CD4-positive, alpha-beta memory T cell (primary cell): ENCODE data around the gene FKBP5. TPM values are rescaled to one million over a fixed set of nuclear protein-coding genes. Genes with fewer than 3 reads are reported as not detected.
A peak's percentile ranks its signal among the peaks of the same experiment; 100 is the strongest.

Experiments used
- CTCF ChIA-PET: fragments of 350-600 bp; sonication (Branson Sonifier 250); formaldehyde crosslinking; loops from one replicate; lab custom pipeline; 2021; ENCODE audit warnings: inconsistent platforms; ENCODE audit not compliant: partially characterized antibody; lab: Charles Lee
- POLR2A ChIA-PET: fragments of 350-600 bp; sonication (Branson Sonifier 250); formaldehyde crosslinking; loops from one replicate; lab custom pipeline; 2021; ENCODE audit not compliant: partially characterized antibody; lab: Charles Lee
- DNase-seq, 5 donors: peaks; one replicate each; pipeline versions ENCODE4 v3.0.0 to v3.0.0-alpha.2; 2020 to 2022; ENCODE audit warnings: mixed read lengths in 1 of 5
- H3K27ac ChIP-seq: one replicate; pipeline ENCODE4 v1.7.0; 2013; ENCODE audit warnings: low read depth, low read length
- H3K27me3 ChIP-seq: 2 replicates; pipeline ENCODE4 v1.7.0; 2013; ENCODE audit warnings: mild to moderate bottlenecking, low read length, moderate library complexity; ENCODE audit not compliant: insufficient read depth
- H3K36me3 ChIP-seq: 2 replicates; pipeline ENCODE4 v1.7.0; 2013; ENCODE audit warnings: mild to moderate bottlenecking, low read length, moderate library complexity; ENCODE audit not compliant: insufficient read depth
- H3K4me1 ChIP-seq: 2 replicates; pipeline ENCODE4 v1.7.0; 2013; ENCODE audit warnings: mild to moderate bottlenecking, low read length, moderate library complexity; ENCODE audit not compliant: insufficient read depth
- H3K4me3 ChIP-seq, 2 donors: one replicate each; pipeline ENCODE4 v1.7.0; 2013; ENCODE audit warnings: low read length in 2 of 2, mild to moderate bottlenecking in 1 of 2
- H3K9me3 ChIP-seq, 2 donors: one replicate each; pipeline ENCODE4 v1.7.0; 2013; ENCODE audit warnings: low read length in 2 of 2, control low read depth in 1 of 2; ENCODE audit not compliant: control insufficient read depth in 1 of 2
- H3K27ac Mint-ChIP-seq, 7 donors: one replicate each; pipeline ENCODE4 v1.8.0; 2020 to 2021; ENCODE audit warnings: mixed read lengths in 7 of 7, mild to moderate bottlenecking in 6 of 7, inconsistent platforms in 3 of 7, moderate library complexity in 3 of 7
- H3K27me3 Mint-ChIP-seq, 2 donors: one replicate each; pipeline ENCODE4 v1.8.0; 2020 to 2021; ENCODE audit warnings: mixed read lengths in 2 of 2
- H3K36me3 Mint-ChIP-seq, 2 donors: one replicate each; pipeline ENCODE4 v1.8.0; 2020 to 2021; ENCODE audit warnings: mixed read lengths in 2 of 2, inconsistent platforms in 1 of 2, mild to moderate bottlenecking in 1 of 2
- H3K4me1 Mint-ChIP-seq, 4 donors: one replicate each; pipeline ENCODE4 v1.8.0; 2020 to 2021; ENCODE audit warnings: mixed read lengths in 4 of 4, mild to moderate bottlenecking in 1 of 4
- H3K4me3 Mint-ChIP-seq, 8 donors: one replicate each; pipeline ENCODE4 v1.8.0; 2020 to 2021; ENCODE audit warnings: mixed read lengths in 8 of 8, mild to moderate bottlenecking in 7 of 8, moderate library complexity in 6 of 8, inconsistent platforms in 3 of 8
- H3K9me3 Mint-ChIP-seq, 8 donors: one replicate each; pipeline ENCODE4 v1.8.0; 2020 to 2021; ENCODE audit warnings: mixed read lengths in 8 of 8, mild to moderate bottlenecking in 5 of 8, inconsistent platforms in 3 of 8, moderate library complexity in 1 of 8
- intact Hi-C: fragments of 100-400 bp; cut with micrococcal nuclease; formaldehyde crosslinking; loops from one replicate; pipeline ENCODE4 v1.15.1; 2023
- polyA plus RNA-seq, 2 donors: library from polyadenylated mRNA; unstranded; fragments of 300-500 nt; fragmentation: Illumina TruSeq; gene quantifications; one replicate each; pipeline ENCODE4 v1.2.3, GENCODE V29; 2021
- total RNA-seq, 2 experiments: library from RNA; stranded (reverse); gene quantifications; one replicate each; pipeline ENCODE4 v1.2.3, GENCODE V29; 2021

FKBP5 gene
- total and polyA plus RNA-seq, 4 experiments from 2014 or later, result 72.9 to 233 (median 84.2) TPM

DNA sequence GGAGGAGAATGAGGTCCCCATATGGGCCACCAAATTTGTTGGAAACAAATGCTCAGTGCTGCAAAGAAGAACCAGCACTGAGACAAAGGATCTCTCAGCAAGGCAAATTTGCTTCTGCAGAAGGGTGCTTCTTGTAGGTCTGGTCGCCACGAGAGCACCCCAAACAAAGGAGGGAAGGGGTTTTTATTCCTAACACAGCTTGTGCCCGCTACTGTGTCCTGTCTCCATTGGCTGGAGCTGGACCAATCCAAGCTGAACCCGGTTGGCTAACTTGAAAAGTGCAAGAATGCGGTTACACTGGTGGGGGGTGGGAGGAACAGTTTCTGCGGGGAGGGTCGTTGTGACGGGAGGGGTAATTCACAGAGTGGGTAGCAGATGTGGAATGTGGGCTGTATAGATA lies 121.9 kb downstream of the FKBP5 start:
- peak overlapping the region in 1 of 7 donors; percentile 68 for H3K27ac Mint-ChIP-seq
- H3K4me1 Mint-ChIP-seq, result peaks cover 0 to 8% (median 4%) of the 10 kb centered on the region in 4 donors
- H3K36me3 ChIP-seq, result no peaks in the 10 kb centered on the region
- DNase-seq, result no peak
- no peaks in the 10 kb centered on the region for H3K27me3 ChIP-seq
- intact Hi-C loops, result no loop called here
- no peak overlapping the region for H3K27ac ChIP-seq
- peaks cover 0 to 8% (median 0%) of the 10 kb centered on the region in 8 donors for H3K9me3 Mint-ChIP-seq
- H3K4me3 ChIP-seq, result no peak overlapping the region
- H3K27me3 Mint-ChIP-seq, result peaks cover 3 to 4% of the 10 kb centered on the region in 2 donors
- no peaks in the 10 kb centered on the region for H3K9me3 ChIP-seq
- H3K4me1 ChIP-seq, result no peaks in the 10 kb centered on the region
- ChIA-PET CTCF (interaction anchor here (1.2 to 4.1 kb wide), 2 partner anchors 24 to 56 kb away, joined by 3 to 30 read pairs; no protein-coding TSS in a partner anchor), POLR2A (no interaction called here)
- no peak overlapping the region for H3K4me3 Mint-ChIP-seq
- H3K36me3 Mint-ChIP-seq, result peaks cover 0 to 5% of the 10 kb centered on the region in 2 donors

DNA sequence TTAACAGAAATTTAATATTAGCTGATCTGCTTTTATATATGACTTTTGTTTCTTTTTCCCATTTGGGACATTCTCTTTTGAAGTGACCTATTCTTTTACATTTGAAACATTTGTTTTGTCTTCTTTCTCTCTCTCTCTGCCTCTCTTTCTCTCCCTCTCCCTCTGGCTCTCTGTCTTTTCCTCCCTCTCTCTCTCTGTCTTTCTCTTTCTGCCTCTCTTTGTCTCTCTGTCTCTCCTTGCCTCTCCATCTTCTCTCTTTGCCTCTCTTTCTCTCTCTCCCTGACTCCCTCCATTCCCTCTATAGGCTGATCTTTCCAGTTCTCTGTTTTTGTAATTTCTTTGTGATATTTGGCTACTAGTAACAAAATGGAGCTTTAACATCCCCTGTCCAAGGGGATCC lies 124.0 kb downstream of the FKBP5 start:
- H3K36me3 ChIP-seq, result no peaks in the 10 kb centered on the region
- intact Hi-C loops, result no loop called here

DNA sequence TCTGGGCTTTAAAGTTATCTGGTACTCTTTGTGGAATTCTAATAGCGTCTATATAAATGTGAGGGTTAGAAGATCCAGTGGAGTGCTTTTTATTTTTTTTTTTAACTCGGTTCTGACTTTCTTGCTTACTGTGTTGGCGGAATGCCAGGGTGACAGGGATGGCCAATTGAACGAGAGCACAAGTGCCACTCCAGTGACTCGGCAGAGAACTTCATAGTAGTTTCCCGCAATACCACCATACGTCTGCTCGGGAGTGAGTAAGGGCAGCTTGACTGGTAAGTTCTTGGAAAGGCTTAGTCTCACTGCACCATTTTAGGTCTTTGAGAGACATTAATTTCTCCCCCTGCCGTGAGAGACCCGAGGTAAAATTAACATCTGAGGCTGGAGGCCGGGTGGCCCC lies 126.7 kb downstream of the FKBP5 start:
- Mint-ChIP-seq H3K27ac (no peak overlapping the region), H3K4me1 (peaks cover 0 to 8% (median 2%) of the 10 kb centered on the region in 4 donors), H3K4me3 (no peak overlapping the region), H3K36me3 (no peaks in the 10 kb centered on the region), H3K9me3 (peaks cover 0 to 8% (median 0%) of the 10 kb centered on the region in 8 donors), H3K27me3 (peaks cover 3 to 4% of the 10 kb centered on the region in 2 donors)
- no peaks in the 10 kb centered on the region for H3K4me1 ChIP-seq
- CTCF ChIA-PET, result interaction anchor here (0.6 to 2.1 kb wide), 4 partner anchors 10 to 175 kb away, joined by 3 to 8 read pairs (median 6); partner anchors contain the start of gene ARMC12
- intact Hi-C loops, result no loop called here
- no peak overlapping the region for H3K27ac ChIP-seq
- H3K36me3 ChIP-seq, result no peaks in the 10 kb centered on the region
- no peaks in the 10 kb centered on the region for H3K9me3 ChIP-seq
- no peaks in the 10 kb centered on the region for H3K27me3 ChIP-seq
- H3K4me3 ChIP-seq, result no peak overlapping the region
- DNase-seq, result no peak
- POLR2A ChIA-PET, result no interaction called here

More for the DNA sequence above, 124.0 kb downstream of the FKBP5 start:
- Mint-ChIP-seq H3K4me1 (peaks cover 0 to 8% (median 4%) of the 10 kb centered on the region in 4 donors), H3K27me3 (peaks cover 3 to 4% of the 10 kb centered on the region in 2 donors), H3K27ac (peak overlapping the region in 2 of 7 donors; percentile 63 to 86), H3K36me3 (no peaks in the 10 kb centered on the region), H3K4me3 (peak overlapping the region in 1 of 8 donors; percentile 42), H3K9me3 (peaks cover 0 to 8% (median 0%) of the 10 kb centered on the region in 8 donors)
- no peak for DNase-seq
- no peaks in the 10 kb centered on the region for H3K27me3 ChIP-seq
- no peak overlapping the region for H3K4me3 ChIP-seq
- CTCF ChIA-PET, result no interaction called here
- no peaks in the 10 kb centered on the region for H3K9me3 ChIP-seq
- H3K27ac ChIP-seq, result no peak overlapping the region
- no peaks in the 10 kb centered on the region for H3K4me1 ChIP-seq
- POLR2A ChIA-PET, result interaction anchor here (1.4 kb wide), 1 partner anchor 10 kb away, joined by 5 read pairs; no protein-coding TSS in a partner anchor

DNA sequence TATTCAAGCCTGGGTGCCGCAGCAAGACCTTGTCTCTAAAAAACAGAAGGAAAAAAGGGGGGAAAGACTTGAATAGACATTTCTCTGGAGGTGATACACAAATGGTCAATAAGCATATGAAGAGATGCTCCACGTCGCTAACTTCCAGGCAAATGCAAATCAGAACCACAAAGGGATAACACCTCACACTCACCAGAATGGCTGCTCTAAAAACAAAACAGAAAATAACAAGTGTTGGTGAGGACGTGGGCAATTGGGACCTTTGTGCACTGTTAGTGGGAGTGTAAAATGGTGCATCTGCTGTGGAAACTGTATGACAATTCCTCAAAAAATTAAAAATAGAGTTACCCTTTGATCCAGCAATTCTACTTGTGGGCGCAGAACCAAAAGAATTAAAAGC lies 127.6 kb downstream of the FKBP5 start:
- Mint-ChIP-seq H3K27me3 (peaks cover 3 to 4% of the 10 kb centered on the region in 2 donors), H3K36me3 (no peaks in the 10 kb centered on the region), H3K27ac (no peak overlapping the region), H3K4me3 (no peak overlapping the region), H3K9me3 (peaks cover 0 to 7% (median 0%) of the 10 kb centered on the region in 8 donors), H3K4me1 (no peaks in the 10 kb centered on the region)
- H3K4me3 ChIP-seq, result no peak overlapping the region
- POLR2A ChIA-PET, result no interaction called here
- H3K27ac ChIP-seq, result no peak overlapping the region
- no peaks in the 10 kb centered on the region for H3K9me3 ChIP-seq
- no peaks in the 10 kb centered on the region for H3K27me3 ChIP-seq
- DNase-seq, result no peak
- H3K4me1 ChIP-seq, result no peaks in the 10 kb centered on the region
- H3K36me3 ChIP-seq, result no peaks in the 10 kb centered on the region
- intact Hi-C loops, result no loop called here
- CTCF ChIA-PET, result interaction anchor here (0.5 to 2.0 kb wide), 5 partner anchors 9 to 220 kb away, joined by 3 to 8 read pairs (median 4); partner anchors contain the start of gene ARMC12

DNA sequence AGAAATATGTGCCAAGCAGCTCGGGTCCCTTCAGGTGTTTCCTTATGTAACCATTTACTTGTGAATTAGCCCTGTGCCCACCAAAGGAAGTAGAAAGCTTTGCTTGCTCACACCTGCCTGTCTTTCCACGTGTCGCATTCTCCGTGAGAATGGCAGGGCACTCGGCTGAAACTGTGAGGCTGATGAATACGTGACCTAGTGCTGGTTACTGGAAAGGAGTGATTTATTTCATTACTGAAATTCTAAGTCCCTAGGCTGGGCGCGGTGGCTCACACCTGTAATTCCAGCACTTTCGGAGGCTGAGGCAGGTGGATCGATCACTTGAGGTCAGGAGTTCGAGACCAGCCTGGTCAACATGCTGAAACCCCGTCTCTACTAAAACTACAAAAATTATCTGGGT lies 130.1 kb downstream of the FKBP5 start:
- H3K27ac ChIP-seq, result no peak overlapping the region
- Mint-ChIP-seq H3K27ac (no peak overlapping the region), H3K4me3 (no peak overlapping the region), H3K27me3 (no peaks in the 10 kb centered on the region), H3K4me1 (no peaks in the 10 kb centered on the region), H3K9me3 (peaks cover 0 to 7% (median 0%) of the 10 kb centered on the region in 8 donors), H3K36me3 (no peaks in the 10 kb centered on the region)
- CTCF ChIA-PET, result no interaction called here
- POLR2A ChIA-PET, result no interaction called here
- no peak for DNase-seq
- no peaks in the 10 kb centered on the region for H3K27me3 ChIP-seq
- intact Hi-C loops, result no loop called here
- H3K4me3 ChIP-seq, result no peak overlapping the region
- H3K9me3 ChIP-seq, result no peaks in the 10 kb centered on the region
- no peaks in the 10 kb centered on the region for H3K4me1 ChIP-seq
- no peaks in the 10 kb centered on the region for H3K36me3 ChIP-seq

DNA sequence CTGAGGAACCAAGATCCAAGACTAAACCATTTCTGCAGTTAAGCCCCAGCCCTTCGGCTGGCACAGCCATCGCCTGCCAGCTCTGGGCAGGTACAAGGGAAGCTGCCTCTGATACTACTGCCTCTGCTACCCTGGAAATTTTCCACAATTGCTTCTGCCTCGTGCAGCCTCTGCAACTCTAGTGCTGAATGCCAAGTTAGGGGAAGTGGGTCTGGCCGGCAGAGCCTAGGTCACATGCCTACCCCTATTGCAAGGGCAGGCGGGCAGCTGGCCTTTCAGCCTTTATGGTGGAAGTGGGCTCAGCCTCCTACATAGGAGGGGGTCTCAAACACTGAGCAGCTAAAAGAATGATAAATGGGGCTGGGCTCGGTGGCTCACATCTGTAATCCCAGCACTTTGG lies 131.5 kb downstream of the FKBP5 start:
- Histone ChIP-seq H3K36me3 (no peaks in the 10 kb centered on the region), H3K27ac (no peak overlapping the region), H3K4me3 (no peak overlapping the region), H3K27me3 (no peaks in the 10 kb centered on the region), H3K9me3 (no peaks in the 10 kb centered on the region), H3K4me1 (no peaks in the 10 kb centered on the region)
- ChIA-PET POLR2A (no interaction called here), CTCF (interaction anchor here (0.6 kb wide), 1 partner anchor 53 kb away, joined by 3 read pairs; no protein-coding TSS in a partner anchor)
- Mint-ChIP-seq H3K9me3 (peaks cover 0 to 3% (median 0%) of the 10 kb centered on the region in 8 donors), H3K4me1 (peaks cover 0 to 4% (median 2%) of the 10 kb centered on the region in 4 donors), H3K27ac (no peak overlapping the region), H3K4me3 (no peak overlapping the region), H3K27me3 (no peaks in the 10 kb centered on the region), H3K36me3 (no peaks in the 10 kb centered on the region)
- intact Hi-C loops, result no loop called here
- no peak for DNase-seq

DNA sequence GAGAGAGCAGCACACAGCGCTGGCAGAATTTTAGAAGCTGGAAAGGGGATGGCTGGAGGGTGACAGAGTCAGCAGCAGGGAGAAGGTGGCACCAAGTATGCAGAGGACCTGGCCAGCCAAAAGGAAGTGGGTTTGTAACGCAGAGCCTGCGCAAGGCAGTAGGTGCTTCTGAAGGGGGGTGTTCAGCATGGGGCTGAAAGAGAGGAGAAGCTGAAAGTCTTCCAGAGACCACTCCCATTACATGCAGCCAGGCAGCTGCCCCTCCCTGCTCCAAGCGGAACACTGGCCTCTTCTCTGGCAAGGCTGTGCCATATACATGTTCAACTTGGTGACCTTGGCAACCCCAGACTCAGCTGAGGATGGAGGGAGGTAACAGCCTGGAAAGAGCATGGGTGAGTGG lies 133.9 kb downstream of the FKBP5 start:
- peaks cover 2% of the 10 kb centered on the region in 2 donors for H3K27me3 Mint-ChIP-seq
- H3K4me1 Mint-ChIP-seq, result peaks cover 0 to 5% (median 3%) of the 10 kb centered on the region in 4 donors
- no peaks in the 10 kb centered on the region for H3K4me1 ChIP-seq
- no peak overlapping the region for H3K27ac ChIP-seq
- ChIA-PET POLR2A (no interaction called here), CTCF (interaction anchor here (0.8 to 1.4 kb wide), 2 partner anchors 13 to 32 kb away, joined by 3 read pairs; no protein-coding TSS in a partner anchor)
- peaks cover 0 to 10% (median 8%) of the 10 kb centered on the region in 8 donors for H3K9me3 Mint-ChIP-seq
- DNase-seq, result no peak
- no peak overlapping the region for H3K4me3 ChIP-seq
- H3K27ac Mint-ChIP-seq, result no peak overlapping the region
- H3K27me3 ChIP-seq, result no peaks in the 10 kb centered on the region
- peaks cover 0 to 7% of the 10 kb centered on the region in 2 donors for H3K36me3 Mint-ChIP-seq
- no peaks in the 10 kb centered on the region for H3K9me3 ChIP-seq
- no peak overlapping the region for H3K4me3 Mint-ChIP-seq
- intact Hi-C loops, result loop anchor here (5.0 kb wide), 1 partner anchor 213 kb away; the partner anchor contains the start of gene PPARD
- no peaks in the 10 kb centered on the region for H3K36me3 ChIP-seq
